Activated naive CD8-positive, alpha-beta T cell treated with anti-CD3 and anti-CD28 coated beads, Interleukin-2, amount 10 ng/mL, durations not matched to agents 7 days and 5 days (primary cell): ENCODE measurements around the gene DYNC1I1. TPM values are rescaled to one million over a fixed set of nuclear protein-coding genes. Genes with fewer than 3 reads are reported as not detected.

Source experiments
- ATAC-seq: fragments of 150-1000 bp; cut with Tn5 transposase; one replicate; pipeline ENCODE4 v1.10.0; 2021; ENCODE audit warnings: low read depth, moderate library complexity
- POLR2A ChIA-PET: fragments of 350-600 bp; sonication (Branson Sonifier 250); formaldehyde crosslinking; loops from one replicate; lab custom pipeline; 2021; ENCODE audit warnings: antibody characterized with exemption; lab: Charles Lee
- DNase-seq: peaks from one replicate; pipeline ENCODE4 v3.0.0; 2021
- H3K27ac Mint-ChIP-seq: one replicate; pipeline ENCODE4 v1.8.0; 2022; ENCODE audit warnings: mild to moderate bottlenecking, mixed read lengths
- H3K27me3 Mint-ChIP-seq: one replicate; pipeline ENCODE4 v1.8.0; 2022; ENCODE audit warnings: mild to moderate bottlenecking, moderate library complexity, mixed read lengths
- H3K36me3 Mint-ChIP-seq: one replicate; pipeline ENCODE4 v1.8.0; 2021; ENCODE audit warnings: mild to moderate bottlenecking, mixed read lengths
- H3K4me1 Mint-ChIP-seq: one replicate; pipeline ENCODE4 v1.8.0; 2021; ENCODE audit warnings: mixed read lengths
- H3K4me3 Mint-ChIP-seq: one replicate; pipeline ENCODE4 v1.8.0; 2022; ENCODE audit warnings: mild to moderate bottlenecking, moderate library complexity, mixed read lengths
- H3K9me3 Mint-ChIP-seq: one replicate; pipeline ENCODE4 v1.8.0; 2021; ENCODE audit warnings: mixed read lengths
- total RNA-seq, 2 experiments: library from RNA; stranded (reverse); gene quantifications; one replicate each; pipeline ENCODE4 v1.2.3, GENCODE V29; 2021

Gene DYNC1I1
- total RNA-seq, 2 experiments from 2014 or later, result not detected

DNA sequence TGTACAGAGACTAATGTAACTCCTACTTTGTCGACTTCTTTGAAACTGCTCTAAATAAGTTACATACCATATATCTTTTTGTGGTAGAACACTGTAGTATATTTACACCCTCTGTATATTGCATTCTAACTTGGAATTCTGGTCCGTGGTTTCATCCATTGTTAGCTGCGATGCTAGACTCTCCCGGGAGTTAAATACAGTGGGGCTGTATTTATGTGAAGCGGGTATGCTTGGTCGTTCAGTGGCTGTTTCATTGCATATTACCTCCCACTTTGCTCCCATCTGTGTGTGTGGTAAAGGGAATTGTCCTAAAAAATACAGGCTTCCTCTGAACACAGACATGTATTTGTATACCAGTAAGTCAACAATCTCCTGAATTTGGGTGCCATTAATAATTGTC lies 318.4 kb downstream of the DYNC1I1 start:
- POLR2A ChIA-PET, result no interaction called here
- Mint-ChIP-seq H3K27ac (no peak overlapping the region), H3K4me1 (no peaks in the 10 kb centered on the region), H3K27me3 (peaks cover 44% of the 10 kb centered on the region), H3K9me3 (no peaks in the 10 kb centered on the region), H3K4me3 (no peak overlapping the region), H3K36me3 (no peaks in the 10 kb centered on the region)
- ATAC-seq (no peak), DNase-seq (no peak)

GRCh38 chr7:96093435-96093834 lies 321.1 kb downstream of the DYNC1I1 start:
- POLR2A ChIA-PET, result no interaction called here
- no peak for ATAC-seq
- no peak overlapping the region for H3K4me3 Mint-ChIP-seq

DNA sequence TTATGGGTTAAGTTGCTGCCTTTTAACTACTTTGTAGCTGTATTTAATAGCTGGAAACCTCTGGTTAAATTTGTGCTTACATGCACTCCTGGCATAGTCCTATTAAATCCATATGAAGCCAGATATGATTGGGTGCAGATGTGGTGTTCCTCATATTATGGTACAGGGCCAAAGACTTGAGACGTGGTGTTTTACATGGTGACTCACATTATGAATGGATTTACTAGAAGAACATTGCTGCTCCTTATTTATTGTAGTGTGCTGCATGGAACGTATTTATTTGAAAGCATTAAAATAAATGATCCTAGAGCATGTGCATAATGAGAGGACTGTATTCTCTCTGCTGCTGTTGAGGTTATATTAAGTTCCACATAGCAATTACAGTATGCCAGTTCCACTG lies 325.5 kb downstream of the DYNC1I1 start:
- Mint-ChIP-seq H3K4me1 (no peaks in the 10 kb centered on the region), H3K9me3 (no peaks in the 10 kb centered on the region), H3K27ac (no peak overlapping the region), H3K4me3 (no peak overlapping the region), H3K27me3 (peaks cover 25% of the 10 kb centered on the region), H3K36me3 (no peaks in the 10 kb centered on the region)
- POLR2A ChIA-PET, result no interaction called here
- ATAC-seq, result no peak
- DNase-seq, result no peak

More at GRCh38 chr7:96093435-96093834, 321.1 kb downstream of the DYNC1I1 start:
- Mint-ChIP-seq H3K36me3 (no peaks in the 10 kb centered on the region), H3K27ac (no peak overlapping the region), H3K9me3 (no peaks in the 10 kb centered on the region), H3K4me1 (no peaks in the 10 kb centered on the region), H3K27me3 (peaks cover 42% of the 10 kb centered on the region)
- DNase-seq, result no peak

DNA sequence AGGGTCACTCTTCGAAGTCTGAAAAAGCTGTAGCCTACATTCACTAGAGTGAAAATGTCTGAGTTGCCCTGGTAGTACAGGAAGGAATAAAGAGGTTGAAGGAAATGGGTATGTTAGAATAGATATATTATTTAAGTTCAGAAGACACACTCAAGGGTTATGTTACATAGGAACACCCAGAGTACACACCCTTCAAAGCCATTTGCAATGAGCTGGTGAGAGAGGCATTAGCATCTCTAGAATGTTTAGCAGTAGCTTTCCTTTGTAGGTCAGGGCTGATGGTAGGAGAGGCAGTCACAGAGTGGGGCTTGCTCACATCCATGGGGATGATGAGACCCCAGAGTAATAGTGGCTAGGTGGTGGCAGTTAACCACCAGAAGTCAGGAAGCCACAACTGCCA lies 328.4 kb downstream of the DYNC1I1 start:
- Mint-ChIP-seq H3K9me3 (no peaks in the 10 kb centered on the region), H3K27me3 (peaks cover 6% of the 10 kb centered on the region), H3K4me3 (no peak overlapping the region), H3K4me1 (no peaks in the 10 kb centered on the region), H3K27ac (no peak overlapping the region), H3K36me3 (no peaks in the 10 kb centered on the region)
- POLR2A ChIA-PET, result no interaction called here
- DNase-seq, result no peak
- no peak for ATAC-seq

- no peak for ATAC-seq
- H3K4me1 Mint-ChIP-seq, result no peaks in the 10 kb centered on the region
- no peak overlapping the region for H3K27ac Mint-ChIP-seq
- DNase-seq, result no peak
- H3K27me3 Mint-ChIP-seq, result peaks cover 8% of the 10 kb centered on the region
- no peak overlapping the region for H3K4me3 Mint-ChIP-seq
- H3K9me3 Mint-ChIP-seq, result no peaks in the 10 kb centered on the region
- H3K36me3 Mint-ChIP-seq, result no peaks in the 10 kb centered on the region
- POLR2A ChIA-PET, result no interaction called here
Measured at GRCh38 chr7:96102096-96102811, 329.9 kb downstream of the DYNC1I1 start.

GRCh38 chr7:96104984-96105383 lies 332.6 kb downstream of the DYNC1I1 start:
- H3K36me3 Mint-ChIP-seq, result no peaks in the 10 kb centered on the region
- POLR2A ChIA-PET, result no interaction called here
- peaks cover 14% of the 10 kb centered on the region for H3K27me3 Mint-ChIP-seq
- H3K4me1 Mint-ChIP-seq, result no peaks in the 10 kb centered on the region
- no peaks in the 10 kb centered on the region for H3K9me3 Mint-ChIP-seq
- no peak overlapping the region for H3K4me3 Mint-ChIP-seq
- DNase-seq (no peak), ATAC-seq (no peak)
- H3K27ac Mint-ChIP-seq, result no peak overlapping the region

- ATAC-seq, result no peak
- Mint-ChIP-seq H3K9me3 (no peaks in the 10 kb centered on the region), H3K27ac (no peak overlapping the region), H3K4me3 (no peak overlapping the region), H3K4me1 (no peaks in the 10 kb centered on the region), H3K36me3 (no peaks in the 10 kb centered on the region), H3K27me3 (peaks cover 22% of the 10 kb centered on the region)
- DNase-seq, result no peak
- POLR2A ChIA-PET, result no interaction called here
Measured at GRCh38 chr7:96111405-96111804, 339.1 kb downstream of the DYNC1I1 start.

DNA sequence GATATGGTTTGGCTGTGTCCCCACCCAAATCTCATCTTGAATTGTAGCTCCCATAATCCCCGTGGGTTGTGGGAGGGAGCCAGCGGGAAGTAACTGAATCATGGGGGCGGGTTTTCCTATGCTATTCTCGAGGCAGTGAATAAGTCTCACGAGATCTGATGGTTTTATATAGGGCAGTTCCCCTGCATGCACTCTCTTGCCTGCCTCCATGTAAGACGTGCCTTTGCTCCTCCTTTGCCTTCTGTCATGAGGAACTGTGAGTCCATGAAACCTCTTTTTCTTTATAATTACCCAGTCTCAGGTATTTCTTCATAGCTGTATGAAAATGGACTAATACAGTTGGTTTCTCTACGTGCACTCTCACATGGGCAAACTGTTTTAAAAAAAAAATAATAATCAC lies 341.8 kb downstream of the DYNC1I1 start:
- Mint-ChIP-seq H3K4me3 (no peak overlapping the region), H3K27me3 (peaks cover 20% of the 10 kb centered on the region), H3K9me3 (no peaks in the 10 kb centered on the region), H3K36me3 (no peaks in the 10 kb centered on the region), H3K4me1 (no peaks in the 10 kb centered on the region), H3K27ac (no peak overlapping the region)
- ATAC-seq (no peak), DNase-seq (no peak)
- POLR2A ChIA-PET, result no interaction called here

- POLR2A ChIA-PET, result no interaction called here
- ATAC-seq, result no peak
- no peak for DNase-seq
- no peak overlapping the region for H3K27ac Mint-ChIP-seq
- peaks cover 4% of the 10 kb centered on the region for H3K36me3 Mint-ChIP-seq
- H3K4me3 Mint-ChIP-seq, result no peak overlapping the region
- no peaks in the 10 kb centered on the region for H3K4me1 Mint-ChIP-seq
- no peaks in the 10 kb centered on the region for H3K9me3 Mint-ChIP-seq
- H3K27me3 Mint-ChIP-seq, result peaks cover 5% of the 10 kb centered on the region
Measured at GRCh38 chr7:96116173-96116572, 343.8 kb downstream of the DYNC1I1 start.

DNA sequence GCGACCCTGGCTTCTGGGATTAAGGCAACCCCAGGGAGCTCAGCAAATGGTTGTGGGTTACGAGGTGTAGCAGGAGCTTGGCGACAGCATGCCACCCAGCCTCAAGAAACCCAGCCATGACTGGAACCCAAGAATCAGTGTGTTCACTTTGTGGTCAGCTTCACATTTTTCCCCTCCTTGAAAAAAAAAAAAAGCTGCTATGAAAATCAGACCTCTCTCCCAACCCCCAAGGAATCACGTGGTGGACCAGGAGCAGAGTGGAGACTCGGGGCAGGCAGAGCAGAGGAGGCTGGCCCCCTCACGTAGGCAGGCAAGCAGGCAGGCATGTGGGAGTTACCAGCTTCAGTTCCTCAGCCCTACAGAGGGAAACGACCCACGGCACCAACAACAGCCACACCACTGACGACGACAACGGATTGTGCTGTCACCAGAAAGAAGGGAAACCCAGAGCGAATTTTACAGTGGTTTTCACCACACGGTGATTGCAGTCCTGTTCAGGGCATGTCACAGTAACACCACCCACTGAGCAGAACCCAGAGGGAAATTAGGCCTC lies 346.2 kb downstream of the DYNC1I1 start:
- ATAC-seq (no peak), DNase-seq (no peak)
- POLR2A ChIA-PET, result no interaction called here
- Mint-ChIP-seq H3K27ac (no peak overlapping the region), H3K9me3 (no peaks in the 10 kb centered on the region), H3K27me3 (peaks cover 2% of the 10 kb centered on the region), H3K36me3 (peaks cover 4% of the 10 kb centered on the region), H3K4me1 (no peaks in the 10 kb centered on the region), H3K4me3 (no peak overlapping the region)

DNA sequence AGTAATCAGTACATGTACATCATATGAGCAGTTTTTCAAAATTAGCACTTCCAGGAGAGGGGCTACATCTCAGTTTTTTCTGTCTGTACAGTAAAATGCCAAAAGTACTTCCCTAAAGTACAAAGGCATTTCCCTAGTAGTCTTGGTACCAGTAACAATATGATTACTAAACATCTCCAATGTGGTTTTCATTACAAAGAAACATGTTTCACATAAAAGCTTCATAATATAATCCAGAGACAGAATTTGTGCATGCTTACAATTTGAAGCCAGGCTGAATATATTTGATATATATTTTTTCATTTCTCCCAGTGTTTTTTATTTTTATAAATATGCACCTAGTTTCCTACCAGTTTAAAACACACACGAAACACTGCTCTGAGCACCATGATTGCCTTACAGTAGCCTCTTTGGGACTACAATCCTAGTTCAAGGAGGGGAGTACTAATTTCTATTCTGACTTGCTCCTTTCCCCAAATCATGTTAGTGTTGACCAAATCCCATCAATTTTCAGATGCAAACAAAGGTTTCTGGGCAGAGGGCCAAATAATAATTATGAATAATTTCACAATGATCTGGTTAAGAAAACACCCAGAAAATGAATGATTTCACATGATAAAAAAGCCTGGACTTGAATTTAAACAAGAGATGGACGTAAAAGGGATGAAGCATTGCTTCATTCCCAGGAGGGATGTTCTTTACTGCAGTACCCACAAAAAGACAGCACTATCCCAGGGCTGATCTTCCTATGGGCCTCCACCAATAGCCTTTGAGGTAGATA lies 348.3 kb downstream of the DYNC1I1 start:
- ATAC-seq (no peak), DNase-seq (no peak)
- no peaks in the 10 kb centered on the region for H3K4me1 Mint-ChIP-seq
- H3K9me3 Mint-ChIP-seq, result no peaks in the 10 kb centered on the region
- no peak overlapping the region for H3K27ac Mint-ChIP-seq
- peaks cover 4% of the 10 kb centered on the region for H3K36me3 Mint-ChIP-seq
- no peaks in the 10 kb centered on the region for H3K27me3 Mint-ChIP-seq
- H3K4me3 Mint-ChIP-seq, result no peak overlapping the region
- POLR2A ChIA-PET, result no interaction called here

DNA sequence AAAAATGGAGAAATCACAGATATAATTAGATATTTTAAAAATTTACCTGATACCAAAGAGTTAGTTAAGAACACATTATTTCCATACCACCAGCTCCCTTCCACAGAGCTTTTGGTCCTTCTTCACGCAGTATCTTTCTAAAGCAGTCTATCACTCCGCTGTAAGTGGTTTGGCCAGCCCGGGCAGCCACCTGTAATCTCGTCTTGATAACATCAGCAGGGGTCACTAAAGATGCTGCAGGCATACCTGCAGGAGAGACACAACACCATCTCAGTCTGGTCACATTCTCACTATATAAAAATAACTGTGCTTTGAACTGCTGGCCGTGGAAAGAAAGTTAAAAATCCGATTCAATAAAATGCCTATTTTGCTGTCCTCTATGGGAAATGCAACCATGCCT lies 349.4 kb downstream of the DYNC1I1 start:
- no peaks in the 10 kb centered on the region for H3K9me3 Mint-ChIP-seq
- ATAC-seq, result no peak
- H3K4me3 Mint-ChIP-seq, result no peak overlapping the region
- DNase-seq, result no peak
- H3K27me3 Mint-ChIP-seq, result no peaks in the 10 kb centered on the region
- H3K36me3 Mint-ChIP-seq, result peaks cover 4% of the 10 kb centered on the region
- H3K4me1 Mint-ChIP-seq, result no peaks in the 10 kb centered on the region
- no peak overlapping the region for H3K27ac Mint-ChIP-seq
- POLR2A ChIA-PET, result no interaction called here

DNA sequence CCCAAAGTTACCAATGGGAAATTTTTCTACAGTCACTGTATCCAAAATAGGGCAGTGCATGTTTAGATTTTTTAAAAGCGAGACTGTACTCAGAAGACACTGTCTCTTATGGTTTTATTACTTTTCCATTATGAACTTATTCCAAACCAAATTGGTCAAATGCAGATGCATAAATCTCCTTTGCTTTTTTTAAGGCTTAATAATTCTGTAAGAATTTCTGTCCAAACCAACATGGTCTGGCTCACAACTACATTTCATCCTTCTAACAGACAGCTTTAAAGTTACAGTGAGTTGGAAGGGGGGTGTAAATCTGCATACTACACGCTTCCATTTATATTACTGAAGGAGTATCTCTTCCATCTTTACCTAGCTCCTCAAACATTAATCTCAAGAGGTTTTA lies 350.4 kb downstream of the DYNC1I1 start:
- H3K9me3 Mint-ChIP-seq, result no peaks in the 10 kb centered on the region
- no peaks in the 10 kb centered on the region for H3K27me3 Mint-ChIP-seq
- no peak overlapping the region for H3K4me3 Mint-ChIP-seq
- H3K27ac Mint-ChIP-seq, result no peak overlapping the region
- POLR2A ChIA-PET, result no interaction called here
- no peak for ATAC-seq
- DNase-seq, result no peak
- no peaks in the 10 kb centered on the region for H3K4me1 Mint-ChIP-seq
- peaks cover 4% of the 10 kb centered on the region for H3K36me3 Mint-ChIP-seq

DNA sequence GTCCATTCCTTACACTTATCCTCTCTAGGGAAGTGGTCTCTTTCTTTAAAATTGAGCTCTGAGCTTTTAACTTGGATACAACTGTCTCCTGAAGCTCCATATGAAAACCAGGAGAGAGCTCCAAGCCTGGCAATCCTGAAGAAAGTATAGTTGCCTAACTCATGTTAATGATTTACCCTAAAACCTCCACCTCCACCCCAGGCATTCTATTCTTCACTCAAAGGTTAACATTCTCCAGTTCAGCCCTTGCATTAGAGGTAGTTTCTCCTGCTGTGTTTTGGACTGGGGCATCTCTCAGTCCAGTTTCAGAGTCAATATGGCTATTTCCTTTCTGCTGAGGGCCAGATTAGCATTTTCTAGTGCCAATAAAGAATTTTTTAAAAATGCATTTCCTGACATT lies 354.0 kb downstream of the DYNC1I1 start:
- no peak overlapping the region for H3K27ac Mint-ChIP-seq
- H3K4me1 Mint-ChIP-seq, result no peaks in the 10 kb centered on the region
- POLR2A ChIA-PET, result no interaction called here
- no peaks in the 10 kb centered on the region for H3K9me3 Mint-ChIP-seq
- ATAC-seq (no peak), DNase-seq (no peak)
- H3K4me3 Mint-ChIP-seq, result no peak overlapping the region
- H3K27me3 Mint-ChIP-seq, result no peaks in the 10 kb centered on the region
- H3K36me3 Mint-ChIP-seq, result peaks cover 6% of the 10 kb centered on the region
